Esophagus squamous epithelium (tissue), 4 donors: ENCODE results near the gene CELF2.

ENCODE experiments used
- CTCF ChIP-seq, 6 experiments: fragments of 450-650 bp in 4 of 6; fragments of 200-600 bp in 2 of 6; sonication (generic) in 2 of 6; IDR thresholded peaks; one replicate each; pipeline ENCODE4 v1.5.1; 2016 to 2019; ENCODE audit warnings: antibody characterized with exemption in 6 of 6, mild to moderate bottlenecking in 4 of 6, moderate library complexity in 4 of 6
- POLR2A ChIP-seq, 4 donors: fragments of 450-650 bp; IDR thresholded peaks; one replicate each; pipeline ENCODE4 v1.6.1; 2017; ENCODE audit warnings: antibody characterized with exemption in 4 of 4, mild to moderate bottlenecking in 4 of 4, moderate library complexity in 3 of 4

GRCh38 chr10:11234857-11235531 is 217.3 kb downstream of the CELF2 start:
- TF ChIP-seq CTCF (IDR thresholded peaks at IDR 0.05) (no peak), POLR2A (IDR thresholded peaks at IDR 0.05) (no peak)
